GM18873 (cell line): ENCODE data around the gene TLE1.
"Not testable (repeated sequence)": the region's sequence is repeated elsewhere in the genome, so short reads cannot be mapped to it uniquely, and the experiment has no call there.

Experiments
- ATAC-seq: cut with Tn5 transposase; IDR thresholded peaks from one replicate; pipeline ENCODE4 v1.9.1; 2021; ENCODE audit warnings: mild to moderate bottlenecking, moderate library complexity, moderate number of reproducible peaks; ENCODE audit not compliant: unreplicated experiment, low FRiP score

TLE1 gene

DNA sequence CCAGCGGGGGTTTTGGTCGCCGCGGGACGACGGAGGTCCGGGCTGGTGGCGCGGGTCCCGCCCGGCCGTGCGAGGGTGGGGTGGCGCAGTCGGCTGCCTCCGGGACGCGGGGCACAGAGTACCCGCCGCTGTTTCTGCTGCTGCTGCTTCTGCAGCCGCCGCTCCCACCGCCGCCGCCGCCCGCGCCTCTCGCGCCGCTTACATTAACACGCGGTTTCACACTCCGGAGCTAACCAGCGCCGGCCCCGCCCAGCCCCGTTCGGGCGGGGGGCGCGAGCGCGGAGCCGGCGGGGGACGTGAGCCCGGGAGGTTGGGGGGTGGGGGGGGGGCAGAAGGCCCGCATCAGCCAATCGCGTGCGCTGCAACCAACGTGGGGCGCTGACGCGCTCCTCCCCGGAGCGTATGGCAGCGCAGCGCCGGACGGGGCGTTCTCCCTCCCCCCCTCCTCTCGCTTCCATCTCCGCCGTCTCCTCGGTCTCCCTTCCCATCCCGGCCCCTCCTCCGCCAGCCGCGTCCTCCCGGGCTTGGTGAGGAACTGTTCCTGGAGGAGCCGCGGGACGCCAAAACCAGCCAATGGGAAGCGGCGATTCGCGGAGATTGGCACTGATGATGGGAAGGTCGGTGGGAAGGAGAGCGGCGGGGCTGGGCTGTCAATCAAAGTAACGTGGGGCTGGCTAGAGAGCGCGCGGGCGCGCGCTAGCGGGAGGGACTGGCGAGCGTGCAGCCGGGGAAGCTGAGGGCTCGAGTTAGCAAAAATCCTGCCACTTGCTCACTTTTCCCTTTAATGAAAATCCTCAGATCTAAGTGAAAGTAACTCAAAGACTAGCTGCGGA, at the start of gene TLE1:
TSS of gene TLE1 (minus strand) at position 205 of the 833 bp plus-strand sequence. CDS start 1,307 bp downstream, outside the sequence.
- ATAC-seq, result peak; percentile 69

- peak; percentile 66 for ATAC-seq
These were observed 48.6 kb upstream of the TLE1 start for GRCh38 chr9:81737871-81738507.

DNA sequence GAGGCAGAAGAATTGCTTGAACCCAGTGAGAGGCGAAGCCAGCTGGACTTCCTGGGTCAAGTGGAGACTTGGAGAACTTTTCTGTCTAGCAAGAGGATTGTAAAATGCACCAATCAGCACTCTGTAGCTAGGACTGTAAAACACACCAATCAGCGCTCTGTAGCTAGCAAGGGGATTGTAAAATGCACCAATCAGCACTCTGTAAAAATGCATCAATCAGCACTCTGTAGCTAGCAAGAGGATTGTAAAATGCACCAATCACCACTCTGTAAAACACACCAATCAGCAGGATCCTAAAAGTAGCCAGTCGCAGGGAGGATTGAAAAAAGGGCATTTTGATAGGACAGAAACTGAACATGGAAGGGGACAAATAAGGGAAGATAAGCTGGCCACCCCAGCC, 41.2 kb upstream of the TLE1 start:
- ATAC-seq, result not testable (repeated sequence)

DNA sequence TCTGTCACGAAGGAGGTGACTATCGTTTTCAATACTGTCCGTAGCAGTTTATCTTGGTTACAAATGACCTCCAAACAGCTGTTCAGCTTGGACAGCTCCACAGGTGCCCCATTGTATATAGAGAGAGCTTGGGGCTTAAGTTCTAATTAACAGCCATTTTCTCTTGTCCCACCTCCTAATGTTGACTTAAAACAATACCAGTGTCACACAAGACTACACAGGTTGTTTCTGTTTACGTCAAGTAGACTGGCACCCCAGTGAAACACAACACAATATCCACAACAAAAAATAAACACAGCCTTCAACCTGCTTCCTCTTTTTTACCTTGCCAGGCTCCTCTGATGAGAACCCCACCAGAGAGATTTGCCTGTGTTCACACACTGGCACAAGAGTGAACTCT, 39.8 kb upstream of the TLE1 start:
- ATAC-seq, result peak; percentile 87

DNA sequence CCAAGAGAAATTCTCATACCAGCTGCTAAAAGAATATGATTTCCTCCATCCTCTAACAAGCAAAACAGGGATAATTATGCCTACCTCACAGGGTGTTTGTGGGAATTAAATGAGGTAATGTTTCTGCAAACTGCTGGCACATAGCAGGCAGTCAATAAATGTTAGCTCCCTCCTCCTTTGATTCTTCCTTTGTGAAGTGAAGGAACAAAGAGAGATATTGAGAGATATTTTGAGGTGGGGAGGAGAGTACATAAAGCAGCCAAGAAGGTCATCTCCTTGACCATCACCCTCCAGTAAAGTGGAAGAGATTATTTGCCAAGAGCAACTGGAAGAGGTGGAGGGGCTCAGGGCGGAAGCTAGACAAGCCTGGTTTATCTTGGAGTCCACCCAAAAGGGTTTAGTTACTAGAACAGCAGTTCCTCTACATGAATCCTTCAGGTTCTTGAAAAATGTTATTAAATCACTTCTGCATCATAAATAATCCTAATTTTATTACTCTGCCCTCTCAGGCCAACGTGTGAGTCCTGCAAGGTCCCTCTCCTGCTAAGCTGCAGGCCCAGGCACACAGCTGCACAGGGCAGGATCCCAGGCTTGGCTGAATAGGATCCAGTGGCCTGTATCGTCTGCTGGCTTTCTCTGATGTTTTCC, 35.0 kb upstream of the TLE1 start:
- ATAC-seq, result no peak

- ATAC-seq, result no peak
These were observed 32.9 kb upstream of the TLE1 start for GRCh38 chr9:81722277-81722676.

- no peak for ATAC-seq
These were observed 31.2 kb upstream of the TLE1 start for GRCh38 chr9:81720450-81721086.

- no peak for ATAC-seq
These were observed 30.6 kb upstream of the TLE1 start for GRCh38 chr9:81719972-81720371.

DNA sequence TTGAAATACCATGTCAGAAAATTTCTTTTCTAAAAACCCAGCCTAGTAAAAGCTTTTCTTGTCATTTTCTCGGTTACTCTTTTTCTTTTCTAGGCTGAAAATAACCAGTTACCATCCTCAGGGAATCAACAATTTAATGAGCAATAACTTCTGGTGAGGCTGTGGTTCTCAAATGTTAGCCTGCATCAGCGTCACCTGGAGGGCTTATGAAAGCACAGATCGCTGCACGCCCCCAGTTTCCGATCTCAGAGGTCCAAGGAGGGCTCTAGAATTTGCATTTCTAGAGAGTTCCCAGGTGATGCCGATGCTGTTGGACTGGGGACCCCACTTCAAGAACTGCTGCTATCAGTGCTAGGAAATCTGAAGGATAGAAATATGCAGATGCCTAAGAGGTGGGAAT, 28.9 kb upstream of the TLE1 start:
- no peak for ATAC-seq

DNA sequence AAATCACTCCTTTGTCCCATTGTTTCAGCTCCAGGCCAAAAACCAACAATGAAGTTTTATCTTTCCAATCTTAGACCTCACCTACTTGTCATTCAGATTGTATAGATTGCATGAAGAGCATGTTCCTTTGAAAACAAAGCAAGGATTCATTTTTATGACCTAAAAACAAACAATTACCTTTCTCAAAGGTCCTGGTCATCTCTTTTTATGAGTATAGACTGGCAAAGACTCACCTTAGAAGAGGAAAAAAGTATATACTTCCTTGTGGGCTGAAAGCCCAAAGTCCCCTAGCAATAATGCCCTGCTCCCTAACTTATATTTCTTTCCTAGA, 28.4 kb upstream of the TLE1 start:
- ATAC-seq, result no peak

- no peak for ATAC-seq
These were observed 27.9 kb upstream of the TLE1 start for GRCh38 chr9:81717061-81717746.

DNA sequence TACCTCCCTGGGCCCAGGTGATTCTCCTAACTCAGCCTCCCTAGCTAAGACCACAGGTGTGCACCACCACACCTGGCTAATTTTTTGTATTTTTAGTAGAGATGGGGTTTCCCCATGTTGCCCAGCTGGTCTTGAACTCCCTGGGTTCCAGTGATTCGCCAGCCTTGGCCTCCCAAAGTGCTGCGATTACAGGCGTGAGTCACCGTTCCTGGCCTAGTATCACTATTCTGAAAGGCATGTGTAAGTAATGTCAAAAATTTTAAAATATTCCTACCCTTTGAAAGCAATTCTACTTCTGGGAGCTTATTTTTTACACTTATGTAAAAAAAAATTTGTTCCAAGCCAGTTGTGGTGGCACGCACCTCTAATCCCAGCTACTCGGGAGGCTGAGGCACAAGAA, 27.1 kb upstream of the TLE1 start:
- no peak for ATAC-seq

- no peak for ATAC-seq
These were observed 16.2 kb upstream of the TLE1 start for GRCh38 chr9:81705578-81705977.

DNA sequence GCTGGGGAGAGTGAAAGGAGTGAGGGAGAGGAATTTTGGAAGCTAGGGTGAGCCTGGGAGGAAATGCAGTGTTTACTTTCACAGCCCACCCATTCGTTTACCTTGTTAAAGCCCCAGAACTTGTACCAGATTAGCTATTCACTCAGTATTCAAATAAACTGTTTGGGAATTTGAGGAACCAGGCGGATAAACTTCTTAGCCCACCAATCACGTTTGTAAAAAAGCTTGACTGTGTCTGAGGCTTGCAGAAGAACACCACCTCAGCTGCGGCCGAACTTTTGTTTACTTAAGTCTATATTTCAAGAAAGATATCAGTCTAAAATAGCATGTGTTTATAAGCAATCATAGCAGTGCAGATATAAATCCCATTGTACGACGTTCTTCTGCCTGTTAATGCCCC, 5.2 kb upstream of the TLE1 start:
- no peak for ATAC-seq

- no peak for ATAC-seq
These were observed 4.5 kb upstream of the TLE1 start for GRCh38 chr9:81693671-81694378.

GRCh38 chr9:81690251-81690851, 1.0 kb upstream of the TLE1 start:
- no peak for ATAC-seq

- ATAC-seq, result peak; percentile 19
These were observed 329 bp downstream of the TLE1 start for GRCh38 chr9:81689093-81689342.

DNA sequence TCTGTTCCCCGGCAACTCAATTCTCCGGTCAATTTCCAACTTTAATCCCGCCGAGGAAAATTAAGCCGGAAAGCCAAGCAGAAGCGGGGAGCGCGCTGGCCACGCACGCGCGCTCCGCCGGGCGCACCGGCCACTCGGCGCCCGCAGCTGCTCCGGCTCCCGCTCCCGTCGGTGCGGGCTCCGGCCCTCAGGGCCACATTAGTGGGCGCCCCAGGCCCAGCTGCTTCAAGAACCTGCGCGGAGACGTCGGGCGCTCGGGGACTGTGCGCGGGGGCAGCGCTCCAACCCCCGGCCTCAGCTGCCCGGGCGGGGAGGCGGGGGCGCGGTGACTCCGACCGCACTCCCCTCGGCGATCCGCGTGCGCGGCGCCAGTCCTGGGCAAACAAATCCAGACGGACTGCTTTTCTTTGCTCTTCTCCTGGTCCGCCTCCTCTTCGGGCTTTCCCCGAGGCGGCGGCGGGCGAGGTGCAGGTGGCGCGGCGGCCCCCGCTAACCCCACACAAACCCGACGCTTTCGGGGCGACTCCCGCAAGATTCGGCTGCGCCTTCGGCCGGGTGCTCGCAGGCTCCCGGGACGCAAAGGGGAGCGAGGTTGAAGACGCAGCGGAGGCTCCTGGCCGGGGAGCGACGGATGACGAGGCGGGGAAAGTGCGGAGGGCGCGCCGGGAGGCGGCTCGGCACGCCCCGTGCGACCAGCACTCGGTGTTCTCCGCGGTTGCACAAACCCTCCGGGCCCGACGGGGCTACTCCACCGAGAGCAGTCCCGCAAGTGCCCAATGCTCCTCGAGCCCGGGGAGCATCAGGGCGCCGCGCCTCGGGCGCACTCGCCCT, 870 bp downstream of the TLE1 start:
- peak; percentile 16 for ATAC-seq
